ENCODE data around the gene HOGA1.
"Not testable (repeated sequence)": the region's sequence is repeated elsewhere in the genome, so short reads cannot be mapped to it uniquely, and the experiment has no call there.

DNA sequence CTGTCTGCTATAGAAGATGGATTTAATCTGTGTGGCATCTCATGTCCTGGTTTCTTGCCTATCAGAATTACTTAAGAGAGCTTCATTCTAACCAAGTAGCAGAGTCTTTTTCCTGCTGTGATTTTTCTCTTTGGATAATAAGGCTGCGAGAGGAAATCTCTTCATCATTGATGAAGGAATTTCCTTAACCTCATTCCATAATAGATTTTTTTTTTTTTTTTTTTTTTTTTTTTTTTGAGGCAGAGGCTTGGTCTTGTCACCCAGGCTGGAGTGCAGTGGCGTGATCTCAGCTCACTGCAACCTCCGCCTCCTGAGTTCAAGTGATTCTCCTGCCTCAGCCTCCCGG is 65.2 kb downstream of the HOGA1 start:
- TF ChIP-seq, protein P1, sequence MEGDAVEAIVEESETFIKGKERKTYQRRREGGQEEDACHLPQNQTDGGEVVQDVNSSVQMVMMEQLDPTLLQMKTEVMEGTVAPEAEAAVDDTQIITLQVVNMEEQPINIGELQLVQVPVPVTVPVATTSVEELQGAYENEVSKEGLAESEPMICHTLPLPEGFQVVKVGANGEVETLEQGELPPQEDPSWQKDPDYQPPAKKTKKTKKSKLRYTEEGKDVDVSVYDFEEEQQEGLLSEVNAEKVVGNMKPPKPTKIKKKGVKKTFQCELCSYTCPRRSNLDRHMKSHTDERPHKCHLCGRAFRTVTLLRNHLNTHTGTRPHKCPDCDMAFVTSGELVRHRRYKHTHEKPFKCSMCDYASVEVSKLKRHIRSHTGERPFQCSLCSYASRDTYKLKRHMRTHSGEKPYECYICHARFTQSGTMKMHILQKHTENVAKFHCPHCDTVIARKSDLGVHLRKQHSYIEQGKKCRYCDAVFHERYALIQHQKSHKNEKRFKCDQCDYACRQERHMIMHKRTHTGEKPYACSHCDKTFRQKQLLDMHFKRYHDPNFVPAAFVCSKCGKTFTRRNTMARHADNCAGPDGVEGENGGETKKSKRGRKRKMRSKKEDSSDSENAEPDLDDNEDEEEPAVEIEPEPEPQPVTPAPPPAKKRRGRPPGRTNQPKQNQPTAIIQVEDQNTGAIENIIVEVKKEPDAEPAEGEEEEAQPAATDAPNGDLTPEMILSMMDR (conservative IDR thresholded peaks at IDR 0.05): not testable (repeated sequence)
- not testable (repeated sequence) for TF ChIP-seq EZH2 (IDR thresholded peaks at IDR 0.05; ENCODE audit: low read depth)

Measured in PC-9 (cell line).